ENCODE results near the gene RPL39. TPM values are rescaled to one million over a fixed set of nuclear protein-coding genes. Genes with fewer than 3 reads are reported as not detected.
"Not testable (repeated sequence)": the region's sequence is repeated elsewhere in the genome, so short reads cannot be mapped to it uniquely, and the experiment has no call there.

The RPL39 gene
- polyA plus RNA-seq, 1 donor from 2014 or later: 3,126 TPM

DNA sequence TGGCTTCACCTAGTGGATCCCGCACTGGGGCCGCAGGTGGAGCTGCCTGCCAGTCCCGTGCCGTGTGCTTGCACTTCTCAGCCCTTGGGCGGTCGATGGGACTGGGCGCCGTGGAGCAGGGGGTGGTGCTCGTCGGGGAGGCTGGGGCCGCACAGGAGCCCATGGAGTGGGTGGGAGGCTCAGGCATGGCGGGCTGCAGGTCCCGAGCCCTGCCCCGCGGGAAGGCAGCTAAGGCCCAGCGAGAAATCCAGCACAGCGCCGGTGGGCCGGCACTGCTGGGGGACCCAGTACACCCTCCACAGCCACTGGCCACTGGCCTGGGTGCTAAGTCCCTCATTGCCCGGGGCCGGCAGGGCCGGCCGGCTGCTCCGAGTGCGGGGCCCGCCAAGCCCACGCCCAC is 40.7 kb downstream of the RPL39 start:
- not testable (repeated sequence) for H2AFZ ChIP-seq (ENCODE audit: low read depth, low read length); H3K9ac ChIP-seq (ENCODE audit: low read length); H4K20me1 ChIP-seq (ENCODE audit: insufficient read depth); H3K9me2 ChIP-seq (ENCODE audit: insufficient read depth, low read length); H3K9me3 ChIP-seq (ENCODE audit: low read length); H3K27me3 ChIP-seq (ENCODE audit: insufficient read depth, low read depth, low read length); H3K36me3 ChIP-seq (ENCODE audit: insufficient read depth, low read length); H3K4me3 ChIP-seq (ENCODE audit: low read length); H3F3A ChIP-seq (ENCODE audit: insufficient read depth, low read length, poor library complexity, severe bottlenecking); H3K27ac ChIP-seq (ENCODE audit: low read length); H3K4me2 ChIP-seq (ENCODE audit: low read length); H3K79me2 ChIP-seq (replicated peaks; ENCODE audit: insufficient read depth, low read length)

DNA sequence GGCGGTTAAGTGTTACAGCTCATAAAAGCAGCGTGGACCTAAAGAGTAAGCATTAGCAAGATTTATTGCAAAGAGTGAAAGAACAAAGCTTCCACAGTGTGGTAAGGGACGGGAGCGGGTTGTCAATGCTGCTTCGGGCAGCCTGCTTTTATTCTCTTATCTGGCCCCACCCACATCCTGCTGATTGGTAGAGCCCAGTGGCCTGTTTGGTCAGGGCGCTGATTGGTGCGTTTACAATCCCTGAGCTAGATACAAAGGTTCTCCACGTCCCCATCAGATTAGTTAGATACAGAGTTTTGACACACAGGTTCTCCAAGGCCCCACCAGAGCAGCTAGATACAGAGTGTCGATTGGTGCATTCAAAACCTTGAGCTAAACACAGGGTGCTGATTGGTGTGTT is 41.3 kb downstream of the RPL39 start:
- not testable (repeated sequence) for H3K79me2 ChIP-seq (replicated peaks; ENCODE audit: insufficient read depth, low read length); H3K27me3 ChIP-seq (ENCODE audit: insufficient read depth, low read depth, low read length); H3K4me2 ChIP-seq (ENCODE audit: low read length); H3K9me3 ChIP-seq (ENCODE audit: low read length); H2AFZ ChIP-seq (ENCODE audit: low read depth, low read length); H3K9ac ChIP-seq (ENCODE audit: low read length); H3K9me2 ChIP-seq (ENCODE audit: insufficient read depth, low read length); H3F3A ChIP-seq (ENCODE audit: insufficient read depth, low read length, poor library complexity, severe bottlenecking); H4K20me1 ChIP-seq (ENCODE audit: insufficient read depth); H3K27ac ChIP-seq (ENCODE audit: low read length); H3K4me3 ChIP-seq (ENCODE audit: low read length); H3K36me3 ChIP-seq (ENCODE audit: insufficient read depth, low read length)

DNA sequence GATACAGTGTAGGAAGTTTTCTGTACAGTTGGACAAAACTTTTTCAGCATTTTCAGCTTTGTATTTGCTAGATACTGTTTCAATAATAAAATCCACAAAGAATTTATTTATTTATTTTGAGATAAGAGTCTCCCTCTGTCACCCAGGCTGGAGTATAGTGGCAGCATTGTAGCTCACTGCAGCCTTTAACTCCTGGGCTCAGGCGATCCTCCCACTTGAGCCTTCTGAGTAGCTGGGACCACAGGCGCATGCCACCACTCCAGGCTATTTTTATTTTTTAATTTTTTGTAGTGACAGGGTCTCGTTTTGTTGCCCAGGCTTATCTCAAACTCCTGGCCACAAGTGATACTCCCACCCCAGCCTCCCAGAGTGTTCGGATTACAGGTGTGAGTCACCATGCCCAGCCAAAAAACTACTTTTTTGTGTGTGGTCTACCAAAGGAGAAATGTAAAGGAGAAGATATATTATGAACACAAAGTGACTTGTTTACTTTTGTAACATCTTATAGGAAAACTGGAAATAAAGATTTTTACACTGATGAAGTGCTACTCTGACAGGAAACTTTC is 46.1 kb downstream of the RPL39 start:
- Histone ChIP-seq H3K27ac (ENCODE audit: low read length) (no peak overlapping the region), H3K79me2 (replicated peaks; ENCODE audit: insufficient read depth, low read length) (no peaks in the 10 kb centered on the region), H3F3A (ENCODE audit: insufficient read depth, low read length, poor library complexity, severe bottlenecking) (no peaks in the 10 kb centered on the region), H3K9me3 (ENCODE audit: low read length) (no peaks in the 10 kb centered on the region), H3K27me3 (ENCODE audit: insufficient read depth, low read depth, low read length) (no peaks in the 10 kb centered on the region), H3K36me3 (ENCODE audit: insufficient read depth, low read length) (no peaks in the 10 kb centered on the region), H3K9me2 (ENCODE audit: insufficient read depth, low read length) (no peaks in the 10 kb centered on the region), H2AFZ (ENCODE audit: low read depth, low read length) (no peak overlapping the region), H3K4me3 (ENCODE audit: low read length) (no peak overlapping the region), H4K20me1 (ENCODE audit: insufficient read depth) (no peaks in the 10 kb centered on the region), H3K4me2 (ENCODE audit: low read length) (no peak overlapping the region), H3K9ac (ENCODE audit: low read length) (no peak overlapping the region)
- TF ChIP-seq POLR2AphosphoS5 (IDR thresholded peaks at IDR 0.05): no peak
- TF ChIP-seq EP300 (conservative IDR thresholded peaks at IDR 0.05; ENCODE audit: poor library complexity, severe bottlenecking): no peak
- no peak for TF ChIP-seq TAF1 (IDR thresholded peaks at IDR 0.05; ENCODE audit: low read depth)

DNA sequence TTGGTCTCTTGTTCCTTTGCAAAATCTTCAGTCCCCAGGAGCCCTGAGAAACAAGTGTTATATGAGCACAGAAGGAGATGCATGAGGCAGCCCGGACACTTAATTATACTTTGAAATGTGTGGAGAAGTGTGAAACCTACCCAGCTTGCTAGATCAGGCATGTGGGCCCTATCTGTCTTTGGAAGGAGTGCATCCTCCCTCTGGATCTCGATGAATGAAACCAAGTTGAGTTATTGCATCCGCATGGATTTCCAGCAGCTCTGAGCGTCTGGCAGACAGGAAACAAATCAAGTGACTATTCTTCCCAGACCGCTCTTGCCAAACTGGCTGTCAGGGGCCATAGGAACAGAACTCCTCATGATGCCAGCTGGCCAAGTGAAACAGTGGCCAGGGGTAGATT is 52.7 kb downstream of the RPL39 start:
- no peaks in the 10 kb centered on the region for H3F3A ChIP-seq (ENCODE audit: insufficient read depth, low read length, poor library complexity, severe bottlenecking)
- H2AFZ ChIP-seq (ENCODE audit: low read depth, low read length): no peak overlapping the region
- no peaks in the 10 kb centered on the region for H3K9me2 ChIP-seq (ENCODE audit: insufficient read depth, low read length)
- no peak overlapping the region for H3K9ac ChIP-seq (ENCODE audit: low read length)
- no peak overlapping the region for H3K4me3 ChIP-seq (ENCODE audit: low read length)
- no peaks in the 10 kb centered on the region for H3K27me3 ChIP-seq (ENCODE audit: insufficient read depth, low read depth, low read length)
- no peak for TF ChIP-seq RAD21 (conservative IDR thresholded peaks at IDR 0.05)
- TF ChIP-seq TAF1 (IDR thresholded peaks at IDR 0.05; ENCODE audit: low read depth): no peak
- no peak for TF ChIP-seq SMC3 (conservative IDR thresholded peaks at IDR 0.05; ENCODE audit: poor library complexity)
- no peak for TF ChIP-seq POLR2AphosphoS5 (IDR thresholded peaks at IDR 0.05)
- no peak for TF ChIP-seq EZH2 (IDR thresholded peaks at IDR 0.05; ENCODE audit: borderline replicate concordance, insufficient read depth, low read length, poor library complexity, severe bottlenecking)
- TF ChIP-seq EP300 (conservative IDR thresholded peaks at IDR 0.05; ENCODE audit: poor library complexity, severe bottlenecking): no peak
- TF ChIP-seq, protein P1, sequence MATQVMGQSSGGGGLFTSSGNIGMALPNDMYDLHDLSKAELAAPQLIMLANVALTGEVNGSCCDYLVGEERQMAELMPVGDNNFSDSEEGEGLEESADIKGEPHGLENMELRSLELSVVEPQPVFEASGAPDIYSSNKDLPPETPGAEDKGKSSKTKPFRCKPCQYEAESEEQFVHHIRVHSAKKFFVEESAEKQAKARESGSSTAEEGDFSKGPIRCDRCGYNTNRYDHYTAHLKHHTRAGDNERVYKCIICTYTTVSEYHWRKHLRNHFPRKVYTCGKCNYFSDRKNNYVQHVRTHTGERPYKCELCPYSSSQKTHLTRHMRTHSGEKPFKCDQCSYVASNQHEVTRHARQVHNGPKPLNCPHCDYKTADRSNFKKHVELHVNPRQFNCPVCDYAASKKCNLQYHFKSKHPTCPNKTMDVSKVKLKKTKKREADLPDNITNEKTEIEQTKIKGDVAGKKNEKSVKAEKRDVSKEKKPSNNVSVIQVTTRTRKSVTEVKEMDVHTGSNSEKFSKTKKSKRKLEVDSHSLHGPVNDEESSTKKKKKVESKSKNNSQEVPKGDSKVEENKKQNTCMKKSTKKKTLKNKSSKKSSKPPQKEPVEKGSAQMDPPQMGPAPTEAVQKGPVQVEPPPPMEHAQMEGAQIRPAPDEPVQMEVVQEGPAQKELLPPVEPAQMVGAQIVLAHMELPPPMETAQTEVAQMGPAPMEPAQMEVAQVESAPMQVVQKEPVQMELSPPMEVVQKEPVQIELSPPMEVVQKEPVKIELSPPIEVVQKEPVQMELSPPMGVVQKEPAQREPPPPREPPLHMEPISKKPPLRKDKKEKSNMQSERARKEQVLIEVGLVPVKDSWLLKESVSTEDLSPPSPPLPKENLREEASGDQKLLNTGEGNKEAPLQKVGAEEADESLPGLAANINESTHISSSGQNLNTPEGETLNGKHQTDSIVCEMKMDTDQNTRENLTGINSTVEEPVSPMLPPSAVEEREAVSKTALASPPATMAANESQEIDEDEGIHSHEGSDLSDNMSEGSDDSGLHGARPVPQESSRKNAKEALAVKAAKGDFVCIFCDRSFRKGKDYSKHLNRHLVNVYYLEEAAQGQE (IDR thresholded peaks at IDR 0.05; ENCODE audit: borderline replicate concordance): no peak
- TF ChIP-seq MXI1 (conservative IDR thresholded peaks at IDR 0.05; ENCODE audit: poor library complexity, severe bottlenecking): no peak
- TF ChIP-seq, protein P2, sequence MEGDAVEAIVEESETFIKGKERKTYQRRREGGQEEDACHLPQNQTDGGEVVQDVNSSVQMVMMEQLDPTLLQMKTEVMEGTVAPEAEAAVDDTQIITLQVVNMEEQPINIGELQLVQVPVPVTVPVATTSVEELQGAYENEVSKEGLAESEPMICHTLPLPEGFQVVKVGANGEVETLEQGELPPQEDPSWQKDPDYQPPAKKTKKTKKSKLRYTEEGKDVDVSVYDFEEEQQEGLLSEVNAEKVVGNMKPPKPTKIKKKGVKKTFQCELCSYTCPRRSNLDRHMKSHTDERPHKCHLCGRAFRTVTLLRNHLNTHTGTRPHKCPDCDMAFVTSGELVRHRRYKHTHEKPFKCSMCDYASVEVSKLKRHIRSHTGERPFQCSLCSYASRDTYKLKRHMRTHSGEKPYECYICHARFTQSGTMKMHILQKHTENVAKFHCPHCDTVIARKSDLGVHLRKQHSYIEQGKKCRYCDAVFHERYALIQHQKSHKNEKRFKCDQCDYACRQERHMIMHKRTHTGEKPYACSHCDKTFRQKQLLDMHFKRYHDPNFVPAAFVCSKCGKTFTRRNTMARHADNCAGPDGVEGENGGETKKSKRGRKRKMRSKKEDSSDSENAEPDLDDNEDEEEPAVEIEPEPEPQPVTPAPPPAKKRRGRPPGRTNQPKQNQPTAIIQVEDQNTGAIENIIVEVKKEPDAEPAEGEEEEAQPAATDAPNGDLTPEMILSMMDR (IDR thresholded peaks at IDR 0.05; ENCODE audit: poor library complexity, severe bottlenecking): no peak
- no peak overlapping the region for H3K27ac ChIP-seq (ENCODE audit: low read length)
- H3K9me3 ChIP-seq (ENCODE audit: low read length): no peaks in the 10 kb centered on the region
- no peaks in the 10 kb centered on the region for H3K36me3 ChIP-seq (ENCODE audit: insufficient read depth, low read length)
- no peaks in the 10 kb centered on the region for H3K79me2 ChIP-seq (replicated peaks; ENCODE audit: insufficient read depth, low read length)
- no peak overlapping the region for H3K4me2 ChIP-seq (ENCODE audit: low read length)
- no peaks in the 10 kb centered on the region for H4K20me1 ChIP-seq (ENCODE audit: insufficient read depth)

Data from neural cell (in vitro differentiated cells).